Measurements from ENCODE around the gene NAB2. TPM values are rescaled to one million over a fixed set of nuclear protein-coding genes. Genes with fewer than 3 reads are reported as not detected.
"Not testable (repeated sequence)": the region's sequence is repeated elsewhere in the genome, so short reads cannot be mapped to it uniquely, and the experiment has no call there.

NAB2 gene
- total RNA-seq, 1 donor from 2014 or later, result 74.7 TPM

- no peak for DNase-seq (ENCODE audit: low spot score)
- intact Hi-C loops (cut with micrococcal nuclease), result loop anchor here (1.0 to 5.0 kb wide), 6 partner anchors 43 to 955 kb away; partner anchors contain the start of genes MYL6, NACA and PRIM1
- H3K27me3 Mint-ChIP-seq (ENCODE audit: low read depth), result peaks cover 9% of the 10 kb centered on the region
- H3K9me3 Mint-ChIP-seq, result no peaks in the 10 kb centered on the region
- peak overlapping the region; percentile 95 for H3K27ac Mint-ChIP-seq
- H3K4me1 Mint-ChIP-seq (ENCODE audit: low read depth), result peaks cover 29% of the 10 kb centered on the region
- peaks cover 26% of the 10 kb centered on the region for H3K36me3 Mint-ChIP-seq (ENCODE audit: low read depth)
- peak overlapping the region; percentile 94 for H3K4me3 Mint-ChIP-seq (ENCODE audit: low read depth)
These were observed 23.8 kb downstream of the NAB2 start for GRCh38 chr12:57112492-57113294.

- Mint-ChIP-seq H3K9me3 (no peaks in the 10 kb centered on the region), H3K36me3 (ENCODE audit: low read depth) (no peaks in the 10 kb centered on the region), H3K27me3 (ENCODE audit: low read depth) (peaks cover 9% of the 10 kb centered on the region), H3K4me1 (ENCODE audit: low read depth) (peaks cover 13% of the 10 kb centered on the region), H3K27ac (no peak overlapping the region), H3K4me3 (ENCODE audit: low read depth) (no peak overlapping the region)
- intact Hi-C loops (cut with micrococcal nuclease), result no loop called here
- no peak for DNase-seq (ENCODE audit: low spot score)
These were observed 27.8 kb downstream of the NAB2 start for GRCh38 chr12:57116580-57117281.

DNA sequence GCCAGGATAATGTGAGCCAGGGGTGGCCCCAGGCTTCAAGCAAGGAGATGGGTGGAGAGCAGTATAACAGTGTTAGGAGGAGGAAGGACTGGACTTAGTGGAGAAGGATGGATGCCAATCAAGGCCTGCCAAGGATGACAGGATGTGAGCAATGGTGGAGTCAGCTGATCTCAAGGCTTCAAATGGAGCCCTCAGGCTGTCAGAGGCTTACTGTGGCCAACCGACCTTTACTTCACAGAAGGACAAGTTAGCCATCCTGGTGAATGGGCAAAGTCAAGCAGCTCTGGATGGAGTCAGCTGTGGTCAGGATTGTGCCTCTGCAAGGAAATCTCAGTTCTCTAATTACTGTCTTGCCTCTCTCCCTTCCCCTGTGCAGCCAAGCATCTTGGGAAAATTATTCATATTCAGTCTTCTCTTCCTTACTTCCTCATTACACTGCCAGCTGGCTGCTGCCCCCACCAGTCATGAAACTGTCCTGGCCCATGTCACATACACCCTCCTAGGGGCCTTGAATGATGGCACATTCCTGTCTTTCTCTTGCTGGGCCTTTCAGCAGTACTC lies 29.9 kb downstream of the NAB2 start:
- no peak for DNase-seq (ENCODE audit: low spot score)
- intact Hi-C loops (cut with micrococcal nuclease), result no loop called here
- Mint-ChIP-seq H3K4me1 (ENCODE audit: low read depth) (peaks cover 2% of the 10 kb centered on the region), H3K36me3 (ENCODE audit: low read depth) (peaks cover 2% of the 10 kb centered on the region), H3K27me3 (ENCODE audit: low read depth) (peaks cover 12% of the 10 kb centered on the region), H3K4me3 (ENCODE audit: low read depth) (no peak overlapping the region), H3K9me3 (peaks cover 13% of the 10 kb centered on the region), H3K27ac (no peak overlapping the region)

DNA sequence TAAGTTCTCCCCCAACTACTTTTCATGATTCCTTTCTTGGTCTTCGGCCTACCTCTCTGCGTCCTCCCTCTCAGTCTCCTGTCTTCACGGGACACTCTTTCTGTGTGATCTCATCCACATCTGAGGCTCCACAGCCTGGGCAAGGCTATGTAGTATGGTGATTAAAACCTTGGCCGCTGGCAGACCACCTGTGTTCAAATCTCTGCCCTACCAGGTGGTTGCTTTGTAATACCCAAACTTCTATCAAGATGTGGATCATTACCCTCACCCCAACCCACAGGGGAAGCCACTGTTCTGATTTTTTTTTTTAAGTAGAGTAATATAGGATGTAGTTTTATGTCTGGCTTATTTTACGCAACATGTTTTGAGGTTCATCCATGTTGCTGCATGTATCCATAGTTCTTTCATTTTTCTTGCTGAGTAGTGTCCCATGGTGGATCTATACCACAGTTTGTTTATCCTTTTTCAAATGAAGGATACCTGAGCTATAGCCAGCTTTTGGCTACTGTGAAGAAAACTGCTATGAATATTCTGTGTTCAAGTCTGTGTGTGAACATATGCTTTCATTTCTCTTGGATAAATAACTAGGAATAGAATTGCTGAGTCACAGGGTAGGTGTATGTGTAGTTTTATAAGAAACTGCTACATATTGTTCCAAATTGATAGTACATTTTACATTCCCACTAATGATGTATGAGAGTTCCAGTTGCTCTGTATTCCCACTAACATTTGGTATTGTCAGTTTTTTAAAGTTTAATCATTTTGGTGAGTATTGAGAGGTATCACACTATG lies 30.6 kb downstream of the NAB2 start:
- Mint-ChIP-seq H3K4me1 (ENCODE audit: low read depth) (peaks cover 2% of the 10 kb centered on the region), H3K27me3 (ENCODE audit: low read depth) (peaks cover 15% of the 10 kb centered on the region), H3K36me3 (ENCODE audit: low read depth) (peaks cover 3% of the 10 kb centered on the region), H3K9me3 (peaks cover 19% of the 10 kb centered on the region), H3K4me3 (ENCODE audit: low read depth) (no peak overlapping the region), H3K27ac (no peak overlapping the region)
- no peak for DNase-seq (ENCODE audit: low spot score)
- intact Hi-C loops (cut with micrococcal nuclease), result no loop called here

DNA sequence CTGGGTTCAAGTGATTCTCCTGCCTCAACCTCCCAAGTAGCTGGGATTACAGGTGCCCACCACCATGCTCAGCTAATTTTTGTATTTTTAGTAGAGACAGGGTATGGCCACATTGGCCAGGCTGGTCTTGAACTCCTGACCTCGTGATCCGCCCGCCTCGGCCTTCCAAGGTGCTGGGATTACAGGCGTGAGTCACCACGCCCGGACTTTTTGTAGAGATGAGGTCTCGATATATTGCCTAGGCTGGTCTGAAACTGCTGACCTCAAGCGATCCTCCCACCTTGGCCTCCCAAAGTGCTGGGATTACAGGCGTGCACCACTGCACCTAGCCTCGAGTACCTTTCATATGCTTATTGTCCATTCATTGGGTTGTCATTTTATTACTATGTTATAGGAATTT lies 31.8 kb downstream of the NAB2 start:
- intact Hi-C loops (cut with micrococcal nuclease); H3K4me3 Mint-ChIP-seq (ENCODE audit: low read depth); H3K36me3 Mint-ChIP-seq (ENCODE audit: low read depth); DNase-seq (ENCODE audit: low spot score); H3K4me1 Mint-ChIP-seq (ENCODE audit: low read depth); H3K27ac Mint-ChIP-seq: not testable (repeated sequence)
- Mint-ChIP-seq H3K9me3 (peaks cover 19% of the 10 kb centered on the region), H3K27me3 (ENCODE audit: low read depth) (peaks cover 22% of the 10 kb centered on the region)

GRCh38 chr12:57123813-57124212 lies 34.9 kb downstream of the NAB2 start:
- Mint-ChIP-seq H3K27me3 (ENCODE audit: low read depth) (peaks cover 24% of the 10 kb centered on the region), H3K4me3 (ENCODE audit: low read depth) (no peak overlapping the region), H3K27ac (no peak overlapping the region), H3K9me3 (peaks cover 19% of the 10 kb centered on the region), H3K36me3 (ENCODE audit: low read depth) (peaks cover 3% of the 10 kb centered on the region), H3K4me1 (ENCODE audit: low read depth) (peaks cover 7% of the 10 kb centered on the region)
- no peak for DNase-seq (ENCODE audit: low spot score)
- intact Hi-C loops (cut with micrococcal nuclease), result loop anchor here (2.0 kb wide), 2 partner anchors 49 to 59 kb away; no protein-coding TSS in a partner anchor

- Mint-ChIP-seq H3K27ac (no peak overlapping the region), H3K9me3 (peaks cover 19% of the 10 kb centered on the region), H3K27me3 (ENCODE audit: low read depth) (peaks cover 24% of the 10 kb centered on the region), H3K36me3 (ENCODE audit: low read depth) (peaks cover 3% of the 10 kb centered on the region), H3K4me3 (ENCODE audit: low read depth) (no peak overlapping the region), H3K4me1 (ENCODE audit: low read depth) (peaks cover 7% of the 10 kb centered on the region)
- DNase-seq (ENCODE audit: low spot score), result peak; percentile 68
- intact Hi-C loops (cut with micrococcal nuclease), result loop anchor here (2.0 kb wide), 2 partner anchors 48 to 58 kb away; no protein-coding TSS in a partner anchor
These were observed 35.5 kb downstream of the NAB2 start for GRCh38 chr12:57124261-57124877.

DNA sequence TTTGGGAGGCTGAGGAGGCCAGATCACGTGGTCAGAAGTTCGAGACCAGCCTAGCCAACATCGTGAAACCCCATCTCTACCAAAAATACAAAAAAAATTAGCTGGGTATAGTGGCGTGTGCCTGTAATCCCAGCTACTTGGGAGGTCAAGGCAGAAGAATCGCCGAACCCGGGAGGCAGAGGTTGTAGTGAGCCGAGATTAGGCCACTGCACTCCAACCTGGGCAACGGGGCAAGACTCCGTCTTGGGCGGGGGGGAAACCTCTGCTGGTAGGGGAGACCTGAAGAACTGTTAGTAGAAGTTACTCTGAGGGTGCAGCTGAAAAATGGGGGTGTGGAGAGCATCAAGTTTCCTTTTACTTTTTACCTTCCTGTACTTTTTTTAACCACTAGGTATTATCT lies 37.1 kb downstream of the NAB2 start:
- peaks cover 12% of the 10 kb centered on the region for H3K4me1 Mint-ChIP-seq (ENCODE audit: low read depth)
- intact Hi-C loops (cut with micrococcal nuclease), result loop anchor here (5.0 kb wide), 1 partner anchor 119 kb away; the partner anchor contains the start of gene ZBTB39
- peaks cover 19% of the 10 kb centered on the region for H3K9me3 Mint-ChIP-seq
- H3K4me3 Mint-ChIP-seq (ENCODE audit: low read depth), result no peak overlapping the region
- no peak overlapping the region for H3K27ac Mint-ChIP-seq
- H3K27me3 Mint-ChIP-seq (ENCODE audit: low read depth), result peaks cover 38% of the 10 kb centered on the region
- no peak for DNase-seq (ENCODE audit: low spot score)
- peaks cover 3% of the 10 kb centered on the region for H3K36me3 Mint-ChIP-seq (ENCODE audit: low read depth)

DNA sequence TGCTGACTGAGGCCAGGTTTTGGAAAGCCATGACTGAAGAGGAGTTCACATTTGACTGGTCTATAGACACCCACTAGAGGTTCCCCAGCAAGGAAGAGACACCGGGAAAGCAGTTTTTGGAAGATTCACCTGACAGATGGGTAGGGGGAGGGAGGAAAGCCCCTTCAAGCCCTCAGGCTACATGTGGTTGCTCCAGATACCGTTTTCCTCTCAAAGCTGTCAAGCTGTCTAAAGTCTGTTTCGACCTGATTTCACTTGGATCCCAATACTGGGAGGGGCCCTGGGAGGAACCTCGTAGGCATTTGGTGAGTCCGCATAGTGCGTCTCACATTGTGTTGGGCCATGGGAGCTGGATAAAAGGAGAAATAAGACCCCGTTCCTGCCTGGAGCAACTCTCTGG lies 37.6 kb downstream of the NAB2 start:
- DNase-seq (ENCODE audit: low spot score), result no peak
- H3K9me3 Mint-ChIP-seq, result peaks cover 19% of the 10 kb centered on the region
- H3K4me3 Mint-ChIP-seq (ENCODE audit: low read depth), result peak overlapping the region; percentile 10
- H3K27ac Mint-ChIP-seq, result no peak overlapping the region
- H3K4me1 Mint-ChIP-seq (ENCODE audit: low read depth), result peaks cover 12% of the 10 kb centered on the region
- H3K36me3 Mint-ChIP-seq (ENCODE audit: low read depth), result peaks cover 3% of the 10 kb centered on the region
- H3K27me3 Mint-ChIP-seq (ENCODE audit: low read depth), result peaks cover 40% of the 10 kb centered on the region
- intact Hi-C loops (cut with micrococcal nuclease), result loop anchor here (5.0 kb wide), 1 partner anchor 119 kb away; the partner anchor contains the start of gene ZBTB39

DNA sequence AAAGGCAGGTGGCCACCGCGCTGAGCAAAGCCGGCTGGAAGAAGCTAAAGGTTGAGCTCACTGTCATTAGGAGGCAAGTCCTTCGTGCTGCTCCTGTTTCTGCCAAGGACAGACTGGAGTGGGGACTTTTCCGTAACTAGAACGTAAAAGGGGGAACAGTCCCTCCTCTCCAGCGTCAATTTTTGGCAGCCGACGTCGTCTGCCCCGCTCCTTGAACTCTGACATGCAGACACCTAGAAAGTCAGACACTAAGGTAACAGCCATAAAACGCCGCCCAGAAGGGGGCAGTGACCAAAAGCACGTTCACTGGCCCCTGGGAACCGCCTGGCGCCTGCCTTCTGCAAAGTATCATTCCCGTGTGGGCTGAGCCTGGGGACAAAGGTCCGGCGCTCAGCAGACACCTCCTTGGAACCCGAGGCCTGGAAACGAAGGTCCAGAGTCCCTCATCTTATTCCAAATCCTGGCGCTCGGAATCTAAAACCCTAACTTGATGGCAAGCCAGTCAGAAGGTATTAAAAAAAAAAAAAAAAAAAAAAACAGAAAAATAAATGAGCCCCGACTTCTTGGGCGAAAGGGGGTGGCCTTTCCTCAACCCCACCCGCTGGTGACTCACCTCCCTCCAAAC lies 38.3 kb downstream of the NAB2 start:
- intact Hi-C loops (cut with micrococcal nuclease), result loop anchor here (5.0 kb wide), 1 partner anchor 120 kb away; the partner anchor contains the start of gene ZBTB39
- peaks cover 43% of the 10 kb centered on the region for H3K27me3 Mint-ChIP-seq (ENCODE audit: low read depth)

DNA sequence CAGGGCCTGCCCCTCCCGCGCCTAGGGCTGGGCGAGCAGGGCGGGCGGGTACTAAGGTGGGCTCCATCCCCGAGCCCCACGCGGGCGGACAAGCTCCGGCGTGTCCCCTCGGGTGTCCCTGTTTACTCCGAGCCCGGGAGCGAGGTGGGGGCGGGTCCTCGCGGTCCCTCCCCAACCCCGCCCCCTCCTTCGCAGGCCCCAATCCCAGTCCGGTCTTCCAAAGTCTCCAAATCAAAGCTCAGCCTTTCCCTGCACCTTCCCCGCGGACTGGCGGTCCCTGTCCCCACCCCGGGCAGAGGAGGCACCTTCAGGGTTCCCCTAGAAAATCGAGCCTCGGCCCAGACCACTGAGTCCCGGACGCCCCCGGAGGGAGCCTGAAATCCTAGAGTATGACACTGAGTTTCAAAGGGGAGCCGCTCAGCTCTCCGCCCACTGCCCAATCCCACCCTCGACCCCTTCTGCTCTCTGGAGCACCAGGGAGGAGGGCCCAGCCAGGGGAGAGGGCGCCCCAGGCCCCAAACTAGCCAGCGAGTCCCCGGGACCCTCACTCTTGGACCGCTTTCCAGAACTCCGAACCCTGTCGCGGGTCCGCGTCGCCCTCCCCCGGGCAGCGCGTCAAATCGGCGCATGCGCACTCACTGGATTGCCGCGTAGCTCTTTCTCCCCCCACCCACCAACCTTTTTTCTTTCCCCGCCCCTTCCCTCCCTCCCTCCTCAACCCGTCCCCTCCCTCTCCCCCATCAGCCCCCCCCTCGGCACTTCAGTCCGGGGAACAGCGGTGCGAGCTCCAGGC lies 39.0 kb downstream of the NAB2 start, which contains the start of gene LRP1:
Gene LRP1 (plus strand): TSS at position 758 of the 793 bp plus-strand sequence. CDS start 482 bp downstream, outside the sequence.
- peaks cover 3% of the 10 kb centered on the region for H3K36me3 Mint-ChIP-seq (ENCODE audit: low read depth)
- peak; percentile 63 for DNase-seq (ENCODE audit: low spot score)
- H3K4me3 Mint-ChIP-seq (ENCODE audit: low read depth), result peak within 1 kb of the TSS; percentile 83
- H3K4me1 Mint-ChIP-seq (ENCODE audit: low read depth), result peaks cover 12% of the 10 kb centered on the region
- peaks cover 48% of the 10 kb centered on the region for H3K27me3 Mint-ChIP-seq (ENCODE audit: low read depth)
- intact Hi-C loops (cut with micrococcal nuclease), result loop anchor here (5.0 kb wide), 1 partner anchor 121 kb away; the partner anchor contains the start of gene ZBTB39
- no peak within 1 kb of the TSS for H3K27ac Mint-ChIP-seq
- H3K9me3 Mint-ChIP-seq, result peaks cover 12% of the 10 kb centered on the region

More for the DNA sequence above, 38.3 kb downstream of the NAB2 start:
- peaks cover 12% of the 10 kb centered on the region for H3K4me1 Mint-ChIP-seq (ENCODE audit: low read depth)
- no peak overlapping the region for H3K27ac Mint-ChIP-seq
- peaks cover 3% of the 10 kb centered on the region for H3K36me3 Mint-ChIP-seq (ENCODE audit: low read depth)
- peak; percentile 61 for DNase-seq (ENCODE audit: low spot score)
- peak overlapping the region; percentile 78 for H3K4me3 Mint-ChIP-seq (ENCODE audit: low read depth)
- peaks cover 19% of the 10 kb centered on the region for H3K9me3 Mint-ChIP-seq
